CD8-positive, alpha-beta memory T cell (primary cell): ENCODE data around the gene LRRC3. TPM values are rescaled to one million over a fixed set of nuclear protein-coding genes. Genes with fewer than 3 reads are reported as not detected.

Source experiments
- CTCF ChIA-PET: fragments of 350-600 bp; sonication (Branson Sonifier 250); formaldehyde crosslinking; loops from one replicate; lab custom pipeline; 2021; ENCODE audit warnings: antibody characterized with exemption; lab: Charles Lee
- POLR2A ChIA-PET: fragments of 350-600 bp; sonication (Branson Sonifier 250); formaldehyde crosslinking; loops from one replicate; lab custom pipeline; 2021; ENCODE audit warnings: antibody characterized with exemption; lab: Charles Lee
- DNase-seq, 5 donors: peaks; one replicate each; pipeline versions ENCODE4 v3.0.0 to v3.0.0-alpha.2; 2020 to 2022; ENCODE audit warnings: mixed read lengths in 1 of 5
- H3K27ac ChIP-seq: one replicate; pipeline ENCODE4 v1.7.0; 2013; ENCODE audit warnings: low read depth, mild to moderate bottlenecking, low read length, moderate library complexity
- H3K27me3 ChIP-seq: 2 replicates; pipeline ENCODE4 v1.7.0; 2013; ENCODE audit warnings: low read length, mild to moderate bottlenecking; ENCODE audit not compliant: insufficient read depth, poor library complexity, severe bottlenecking
- H3K36me3 ChIP-seq: 2 replicates; pipeline ENCODE4 v1.7.0; 2013; ENCODE audit warnings: mild to moderate bottlenecking, low read length, moderate library complexity; ENCODE audit not compliant: insufficient read depth
- H3K4me1 ChIP-seq: 2 replicates; pipeline ENCODE4 v1.7.0; 2013; ENCODE audit warnings: mild to moderate bottlenecking, low read length, moderate library complexity; ENCODE audit not compliant: insufficient read depth
- H3K4me3 ChIP-seq: 2 replicates; pipeline ENCODE4 v1.7.0; 2013; ENCODE audit warnings: mild to moderate bottlenecking, low read length
- H3K9me3 ChIP-seq: 2 replicates; pipeline ENCODE4 v1.7.0; 2013; ENCODE audit warnings: mild to moderate bottlenecking, low read length
- H3K27ac Mint-ChIP-seq, 8 donors: one replicate each; pipeline ENCODE4 v1.8.0; 2020 to 2021; ENCODE audit warnings: mixed read lengths in 8 of 8, mild to moderate bottlenecking in 6 of 8, inconsistent platforms in 3 of 8, moderate library complexity in 3 of 8
- H3K27me3 Mint-ChIP-seq, 2 donors: one replicate each; pipeline ENCODE4 v1.8.0; 2020 to 2021; ENCODE audit warnings: mixed read lengths in 2 of 2, mild to moderate bottlenecking in 1 of 2, moderate library complexity in 1 of 2
- H3K36me3 Mint-ChIP-seq, 3 donors: one replicate each; pipeline ENCODE4 v1.8.0; 2020 to 2021; ENCODE audit warnings: mixed read lengths in 3 of 3, inconsistent platforms in 1 of 3, mild to moderate bottlenecking in 1 of 3
- H3K4me1 Mint-ChIP-seq, 3 donors: one replicate each; pipeline ENCODE4 v1.8.0; 2020 to 2021; ENCODE audit warnings: mixed read lengths in 3 of 3, inconsistent platforms in 1 of 3, mild to moderate bottlenecking in 1 of 3
- H3K4me3 Mint-ChIP-seq, 7 donors: one replicate each; pipeline ENCODE4 v1.8.0; 2020 to 2021; ENCODE audit warnings: mixed read lengths in 7 of 7, mild to moderate bottlenecking in 6 of 7, moderate library complexity in 4 of 7, inconsistent platforms in 2 of 7
- H3K9me3 Mint-ChIP-seq, 5 donors: one replicate each; pipeline ENCODE4 v1.8.0; 2020 to 2022; ENCODE audit warnings: mixed read lengths in 5 of 5, mild to moderate bottlenecking in 3 of 5, moderate library complexity in 2 of 5, inconsistent platforms in 1 of 5
- polyA plus RNA-seq: library from polyadenylated mRNA; unstranded; fragments of 300-500 nt; fragmentation: Illumina TruSeq; gene quantifications from one replicate; pipeline ENCODE4 v1.2.3, GENCODE V29; 2021
- total RNA-seq, 2 experiments: library from RNA; stranded (reverse); gene quantifications; one replicate each; pipeline ENCODE4 v1.2.3, GENCODE V29; 2021

The LRRC3 gene
- total and polyA plus RNA-seq, 3 experiments from 2014 or later = 0.17 to 0.90 (median 0.80) TPM

- POLR2A ChIA-PET = no interaction called here
- no peaks in the 10 kb centered on the region for H3K27me3 ChIP-seq
- H3K4me1 ChIP-seq = no peaks in the 10 kb centered on the region
- no peak overlapping the region for H3K27ac ChIP-seq
- DNase-seq = no peak
- no peaks in the 10 kb centered on the region for H3K27me3 Mint-ChIP-seq
- peaks cover 0 to 9% (median 0%) of the 10 kb centered on the region in 3 donors for H3K36me3 Mint-ChIP-seq
- no peak overlapping the region for H3K4me3 Mint-ChIP-seq
- H3K9me3 ChIP-seq = no peaks in the 10 kb centered on the region
- no peak overlapping the region for H3K27ac Mint-ChIP-seq
- CTCF ChIA-PET = no interaction called here
- no peaks in the 10 kb centered on the region for H3K9me3 Mint-ChIP-seq
- H3K36me3 ChIP-seq = no peaks in the 10 kb centered on the region
- no peaks in the 10 kb centered on the region for H3K4me1 Mint-ChIP-seq
- no peak overlapping the region for H3K4me3 ChIP-seq
These were observed 34.7 kb upstream of the LRRC3 start for GRCh38 chr21:44420416-44421205.

GRCh38 chr21:44421901-44422840, 33.1 kb upstream of the LRRC3 start:
- Histone ChIP-seq H3K9me3 (no peaks in the 10 kb centered on the region), H3K27me3 (no peaks in the 10 kb centered on the region), H3K36me3 (no peaks in the 10 kb centered on the region), H3K4me3 (no peak overlapping the region), H3K27ac (no peak overlapping the region), H3K4me1 (no peaks in the 10 kb centered on the region)
- H3K4me1 Mint-ChIP-seq = no peaks in the 10 kb centered on the region
- H3K9me3 Mint-ChIP-seq = no peaks in the 10 kb centered on the region
- H3K27ac Mint-ChIP-seq = no peak overlapping the region
- peak in 1 of 5 donors; percentile 41 for DNase-seq
- ChIA-PET POLR2A (no interaction called here), CTCF (no interaction called here)
- H3K27me3 Mint-ChIP-seq = no peaks in the 10 kb centered on the region
- no peak overlapping the region for H3K4me3 Mint-ChIP-seq
- H3K36me3 Mint-ChIP-seq = peaks cover 0 to 9% (median 0%) of the 10 kb centered on the region in 3 donors

- Histone ChIP-seq H3K36me3 (no peaks in the 10 kb centered on the region), H3K4me1 (no peaks in the 10 kb centered on the region), H3K27me3 (no peaks in the 10 kb centered on the region), H3K27ac (no peak overlapping the region), H3K9me3 (no peaks in the 10 kb centered on the region), H3K4me3 (no peak overlapping the region)
- CTCF ChIA-PET = no interaction called here
- Mint-ChIP-seq H3K9me3 (no peaks in the 10 kb centered on the region), H3K27ac (peak overlapping the region in 2 of 8 donors; percentile 17 to 43), H3K4me3 (no peak overlapping the region), H3K4me1 (no peaks in the 10 kb centered on the region), H3K36me3 (peaks cover 0 to 9% (median 0%) of the 10 kb centered on the region in 3 donors), H3K27me3 (peaks cover 0 to 2% of the 10 kb centered on the region in 2 donors)
- POLR2A ChIA-PET = no interaction called here
- peak in 1 of 5 donors; percentile 41 for DNase-seq
These were observed 31.9 kb upstream of the LRRC3 start for GRCh38 chr21:44423312-44423821.

- no peaks in the 10 kb centered on the region for H3K9me3 ChIP-seq
- Mint-ChIP-seq H3K27me3 (peaks cover 0 to 2% of the 10 kb centered on the region in 2 donors), H3K36me3 (peaks cover 0 to 9% (median 0%) of the 10 kb centered on the region in 3 donors), H3K4me1 (no peaks in the 10 kb centered on the region), H3K4me3 (no peak overlapping the region), H3K27ac (no peak overlapping the region), H3K9me3 (peaks cover 0 to 3% (median 2%) of the 10 kb centered on the region in 5 donors)
- H3K4me3 ChIP-seq = no peak overlapping the region
- ChIA-PET CTCF (no interaction called here), POLR2A (no interaction called here)
- H3K36me3 ChIP-seq = no peaks in the 10 kb centered on the region
- peak in 1 of 5 donors; percentile 29 for DNase-seq
- no peaks in the 10 kb centered on the region for H3K4me1 ChIP-seq
- no peaks in the 10 kb centered on the region for H3K27me3 ChIP-seq
- H3K27ac ChIP-seq = no peak overlapping the region
These were observed 31.2 kb upstream of the LRRC3 start for GRCh38 chr21:44423941-44424607.

GRCh38 chr21:44424608-44425306, 30.6 kb upstream of the LRRC3 start:
- H3K4me3 Mint-ChIP-seq = no peak overlapping the region
- H3K27ac Mint-ChIP-seq = no peak overlapping the region
- DNase-seq = peak in 1 of 5 donors; percentile 44

GRCh38 chr21:44425307-44425894, 29.9 kb upstream of the LRRC3 start:
- H3K9me3 Mint-ChIP-seq = peaks cover 0 to 9% (median 8%) of the 10 kb centered on the region in 5 donors
- H3K36me3 Mint-ChIP-seq = peaks cover 0 to 6% (median 3%) of the 10 kb centered on the region in 3 donors
- Histone ChIP-seq H3K4me3 (no peak overlapping the region), H3K27ac (no peak overlapping the region), H3K4me1 (no peaks in the 10 kb centered on the region), H3K27me3 (no peaks in the 10 kb centered on the region), H3K9me3 (no peaks in the 10 kb centered on the region), H3K36me3 (no peaks in the 10 kb centered on the region)
- no peak overlapping the region for H3K4me3 Mint-ChIP-seq
- ChIA-PET POLR2A (no interaction called here), CTCF (no interaction called here)
- peaks cover 0 to 2% of the 10 kb centered on the region in 2 donors for H3K27me3 Mint-ChIP-seq
- H3K27ac Mint-ChIP-seq = no peak overlapping the region
- no peaks in the 10 kb centered on the region for H3K4me1 Mint-ChIP-seq
- peak in 1 of 5 donors; percentile 40 for DNase-seq

More at GRCh38 chr21:44424608-44425306, 30.6 kb upstream of the LRRC3 start:
- CTCF ChIA-PET = no interaction called here
- Mint-ChIP-seq H3K36me3 (peaks cover 0 to 4% (median 0%) of the 10 kb centered on the region in 3 donors), H3K9me3 (peaks cover 0 to 5% (median 4%) of the 10 kb centered on the region in 5 donors), H3K27me3 (peaks cover 0 to 2% of the 10 kb centered on the region in 2 donors), H3K4me1 (no peaks in the 10 kb centered on the region)
- Histone ChIP-seq H3K27me3 (no peaks in the 10 kb centered on the region), H3K4me1 (no peaks in the 10 kb centered on the region), H3K9me3 (no peaks in the 10 kb centered on the region), H3K4me3 (no peak overlapping the region), H3K27ac (no peak overlapping the region), H3K36me3 (no peaks in the 10 kb centered on the region)
- POLR2A ChIA-PET = no interaction called here
